ENCODE measurements around the gene SLC4A2.

Gene SLC4A2

DNA sequence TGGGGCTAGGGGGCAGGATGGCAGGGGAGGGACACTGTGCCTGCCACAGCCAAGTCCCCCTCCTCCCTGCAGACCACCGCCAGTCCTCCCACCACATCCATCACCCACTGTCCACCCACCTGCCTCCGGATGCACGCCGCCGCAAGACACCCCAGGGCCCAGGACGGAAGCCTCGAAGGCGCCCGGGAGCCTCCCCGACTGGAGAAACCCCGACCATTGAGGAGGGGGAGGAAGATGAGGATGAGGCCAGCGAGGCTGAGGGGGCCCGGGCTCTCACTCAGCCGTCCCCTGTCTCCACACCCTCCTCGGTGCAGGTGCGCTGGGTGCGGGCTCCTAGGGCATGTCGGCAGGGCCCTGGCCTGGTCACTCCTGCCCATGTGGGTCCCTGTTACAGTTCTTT, 5.1 kb downstream of the SLC4A2 start:
- DNase-seq (ENCODE audit: low read depth): no peak

DNA sequence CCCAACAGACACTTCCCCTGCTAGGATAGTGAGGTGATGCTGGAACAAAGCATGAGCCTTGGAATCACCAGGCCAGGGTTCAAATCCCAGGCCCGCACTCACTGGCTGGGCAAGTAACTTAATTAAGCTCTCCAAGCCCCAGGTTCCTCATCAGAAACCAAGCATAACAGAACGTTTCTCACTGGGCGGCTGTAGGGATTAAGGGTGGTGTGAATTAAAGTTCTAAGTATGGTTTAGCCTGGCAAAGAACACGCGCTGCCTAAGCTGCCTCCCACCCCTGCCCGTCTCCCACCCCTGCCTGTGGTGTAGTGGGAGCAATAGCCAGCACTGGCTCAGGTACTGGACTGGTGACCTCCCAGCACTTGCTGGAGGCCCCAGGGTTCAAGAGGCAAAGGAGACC, 5.6 kb downstream of the SLC4A2 start:
- DNase-seq (ENCODE audit: low read depth): no peak

DNA sequence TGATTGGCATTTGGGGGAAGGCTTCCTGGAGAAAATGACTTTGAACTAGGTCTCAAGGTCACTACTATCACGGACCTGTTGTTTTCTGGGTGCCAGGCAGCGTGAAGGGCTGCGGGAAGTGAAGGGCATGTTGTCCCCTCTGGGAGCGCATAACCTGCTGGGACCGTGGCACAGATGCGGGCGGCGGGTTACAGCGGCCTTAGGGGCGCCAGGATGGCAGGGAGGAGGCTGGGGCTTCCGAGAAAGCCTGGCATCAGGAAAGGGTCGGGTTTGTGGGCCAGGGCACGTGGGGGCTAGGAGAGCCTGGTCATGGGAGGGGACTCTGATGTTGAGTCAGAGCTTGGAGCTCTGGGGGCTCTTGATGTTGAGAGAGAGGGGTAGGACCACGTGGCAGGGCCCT, 6.1 kb downstream of the SLC4A2 start:
- DNase-seq (ENCODE audit: low read depth): no peak

DNA sequence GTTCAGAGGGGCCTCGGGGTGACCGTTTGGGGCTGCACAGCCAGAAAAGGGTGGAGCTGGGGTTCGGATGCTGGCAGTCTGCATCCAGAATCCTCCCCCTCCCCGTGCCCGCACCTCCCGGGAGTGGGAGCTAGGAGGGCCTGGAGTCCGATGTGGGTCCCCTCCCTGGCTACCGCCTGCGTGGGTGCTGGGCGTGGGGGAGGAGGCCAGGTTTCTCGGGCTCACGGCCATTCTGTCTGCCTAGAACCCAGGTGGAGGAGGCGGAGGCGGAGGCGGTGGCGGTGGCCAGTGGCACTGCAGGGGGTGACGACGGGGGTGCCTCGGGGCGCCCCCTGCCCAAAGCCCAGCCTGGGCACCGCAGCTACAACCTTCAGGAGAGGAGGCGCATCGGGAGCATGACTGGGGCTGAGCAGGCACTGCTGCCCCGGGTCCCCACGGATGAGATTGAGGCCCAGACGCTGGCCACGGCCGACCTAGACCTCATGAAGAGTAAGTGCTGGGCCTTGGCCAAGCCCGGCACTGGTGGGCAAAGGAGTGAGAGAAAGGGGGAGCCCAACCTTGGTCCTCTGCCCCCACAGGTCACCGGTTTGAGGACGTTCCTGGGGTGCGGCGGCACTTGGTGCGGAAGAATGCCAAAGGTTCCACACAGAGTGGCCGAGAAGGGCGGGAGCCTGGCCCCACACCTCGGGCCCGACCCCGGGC, 7.0 kb downstream of the SLC4A2 start:
- DNase-seq (ENCODE audit: low read depth): no peak

DNA sequence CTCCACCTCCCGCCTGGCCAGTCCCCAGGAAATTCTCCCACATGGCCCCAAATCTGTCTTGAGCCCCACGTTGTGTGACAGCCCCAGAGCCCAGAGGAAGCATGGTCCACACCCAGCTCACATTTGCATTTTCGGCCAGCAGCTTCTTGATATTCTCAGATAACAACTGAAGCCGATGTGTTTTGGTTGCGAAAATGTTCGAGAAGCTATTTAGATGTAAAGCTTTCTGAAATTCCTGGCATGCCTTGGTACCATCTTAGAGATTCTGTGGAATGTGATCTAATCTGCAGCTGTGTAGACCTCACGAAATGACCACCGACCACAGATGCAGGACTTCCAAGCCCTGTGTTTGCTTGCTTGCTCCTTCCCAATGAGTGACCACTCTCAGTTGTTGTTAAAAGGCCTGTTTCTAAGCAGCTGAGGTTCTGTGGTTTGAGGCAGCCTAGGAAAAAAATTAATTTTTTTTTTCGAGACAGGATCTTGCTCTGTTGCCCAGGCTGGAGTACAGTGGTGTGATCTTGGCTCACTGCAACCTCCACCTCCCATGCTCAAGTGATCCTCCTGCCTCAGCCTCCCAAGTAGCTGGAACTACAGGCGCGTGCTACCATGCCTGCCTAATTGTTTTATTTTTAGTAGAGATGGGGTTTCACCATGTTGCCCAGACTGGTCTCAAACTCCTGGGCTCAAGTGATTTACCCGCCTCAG, 8.8 kb downstream of the SLC4A2 start:
- DNase-seq (ENCODE audit: low read depth): no peak

DNA sequence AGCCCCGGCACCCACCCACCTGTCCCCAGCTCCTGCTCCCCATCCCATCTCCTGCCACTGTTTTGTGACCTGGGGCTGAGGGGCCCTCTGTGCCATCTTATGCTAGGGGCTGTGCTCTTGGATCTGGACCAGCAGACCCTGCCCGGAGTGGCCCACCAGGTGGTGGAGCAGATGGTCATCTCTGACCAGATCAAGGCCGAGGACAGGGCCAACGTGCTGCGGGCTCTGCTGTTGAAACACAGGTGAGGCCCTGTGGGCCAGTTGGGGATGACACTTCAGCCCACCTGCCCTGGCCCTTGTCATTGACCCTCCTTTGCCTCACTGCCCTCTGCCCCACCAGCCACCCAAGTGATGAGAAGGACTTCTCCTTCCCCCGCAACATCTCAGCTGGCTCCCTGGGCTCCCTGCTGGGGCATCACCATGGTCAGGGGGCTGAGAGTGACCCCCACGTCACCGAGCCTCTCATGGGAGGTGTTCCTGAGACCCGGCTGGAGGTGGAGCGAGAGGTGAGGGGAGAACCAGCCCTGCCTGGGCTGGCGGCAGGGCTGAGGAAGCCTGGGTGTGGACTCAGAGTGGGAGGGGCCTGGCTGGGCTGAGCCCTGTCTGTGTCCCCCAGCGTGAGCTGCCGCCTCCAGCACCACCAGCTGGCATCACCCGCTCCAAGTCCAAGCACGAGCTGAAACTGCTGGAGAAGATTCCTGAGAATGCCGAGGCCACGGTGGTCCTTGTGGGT, 10.6 kb downstream of the SLC4A2 start:
- no peak for DNase-seq (ENCODE audit: low read depth)

DNA sequence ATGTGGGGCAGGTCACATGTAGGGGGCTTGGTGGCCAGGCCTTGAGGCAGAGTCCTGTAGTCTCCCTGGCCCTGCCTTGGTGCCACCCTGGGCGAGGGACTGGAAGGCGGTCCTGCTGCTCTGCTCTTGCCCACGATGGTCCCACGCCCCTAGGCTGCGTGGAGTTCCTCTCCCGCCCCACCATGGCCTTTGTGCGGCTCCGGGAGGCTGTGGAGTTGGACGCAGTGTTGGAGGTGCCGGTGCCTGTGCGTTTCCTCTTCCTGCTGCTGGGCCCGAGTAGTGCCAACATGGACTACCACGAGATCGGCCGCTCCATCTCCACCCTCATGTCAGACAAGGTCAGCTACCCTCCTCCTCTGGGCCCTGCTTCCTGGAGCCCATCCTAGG, 11.2 kb downstream of the SLC4A2 start:
- no peak for DNase-seq (ENCODE audit: low read depth)

DNA sequence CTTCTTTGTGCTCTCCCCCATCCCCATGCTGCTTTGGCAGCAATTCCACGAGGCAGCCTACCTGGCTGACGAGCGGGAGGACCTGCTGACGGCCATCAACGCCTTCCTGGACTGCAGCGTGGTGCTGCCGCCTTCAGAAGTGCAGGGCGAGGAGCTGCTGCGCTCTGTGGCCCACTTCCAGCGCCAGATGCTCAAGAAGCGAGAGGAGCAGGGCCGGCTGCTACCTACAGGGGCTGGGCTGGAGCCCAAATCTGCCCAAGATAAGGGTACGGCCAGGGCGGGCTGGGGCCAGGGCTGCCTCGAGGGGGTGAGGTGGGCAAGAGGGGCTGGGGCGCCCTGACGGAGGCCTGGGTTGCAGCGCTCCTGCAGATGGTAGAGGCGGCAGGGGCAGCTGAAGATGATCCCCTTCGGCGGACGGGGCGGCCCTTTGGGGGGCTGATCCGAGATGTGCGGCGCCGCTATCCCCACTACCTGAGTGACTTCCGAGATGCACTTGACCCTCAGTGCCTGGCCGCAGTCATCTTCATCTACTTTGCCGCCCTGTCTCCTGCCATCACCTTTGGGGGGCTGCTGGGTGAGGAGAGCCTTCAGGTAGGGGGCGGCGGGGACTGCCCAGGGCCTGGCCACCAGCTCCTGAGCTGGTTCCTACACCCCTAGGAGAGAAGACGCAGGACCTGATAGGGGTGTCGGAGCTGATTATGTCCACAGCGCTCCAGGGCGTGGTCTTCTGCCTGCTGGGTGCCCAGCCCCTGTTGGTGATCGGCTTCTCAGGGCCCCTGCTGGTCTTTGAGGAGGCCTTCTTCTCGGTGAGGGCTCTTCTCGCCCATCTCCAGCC, 11.9 kb downstream of the SLC4A2 start:
- no peak for DNase-seq (ENCODE audit: low read depth)

DNA sequence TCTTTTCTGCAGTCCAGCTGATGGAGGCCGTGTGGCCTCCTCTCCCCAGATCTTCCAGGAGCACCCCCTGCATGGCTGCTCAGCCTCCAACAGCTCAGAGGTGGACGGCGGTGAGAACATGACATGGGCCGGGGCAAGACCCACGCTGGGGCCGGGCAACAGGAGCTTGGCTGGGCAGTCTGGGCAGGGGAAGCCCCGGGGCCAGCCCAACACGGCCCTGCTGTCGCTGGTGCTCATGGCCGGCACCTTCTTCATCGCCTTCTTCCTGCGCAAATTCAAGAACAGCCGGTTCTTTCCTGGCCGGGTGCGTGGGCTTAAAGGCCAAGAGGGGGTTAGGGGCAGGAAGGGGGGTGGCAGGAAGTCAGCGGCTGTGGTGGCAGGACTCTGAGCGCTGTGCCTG, 14.6 kb downstream of the SLC4A2 start:
- DNase-seq (ENCODE audit: low read depth): no peak

DNA sequence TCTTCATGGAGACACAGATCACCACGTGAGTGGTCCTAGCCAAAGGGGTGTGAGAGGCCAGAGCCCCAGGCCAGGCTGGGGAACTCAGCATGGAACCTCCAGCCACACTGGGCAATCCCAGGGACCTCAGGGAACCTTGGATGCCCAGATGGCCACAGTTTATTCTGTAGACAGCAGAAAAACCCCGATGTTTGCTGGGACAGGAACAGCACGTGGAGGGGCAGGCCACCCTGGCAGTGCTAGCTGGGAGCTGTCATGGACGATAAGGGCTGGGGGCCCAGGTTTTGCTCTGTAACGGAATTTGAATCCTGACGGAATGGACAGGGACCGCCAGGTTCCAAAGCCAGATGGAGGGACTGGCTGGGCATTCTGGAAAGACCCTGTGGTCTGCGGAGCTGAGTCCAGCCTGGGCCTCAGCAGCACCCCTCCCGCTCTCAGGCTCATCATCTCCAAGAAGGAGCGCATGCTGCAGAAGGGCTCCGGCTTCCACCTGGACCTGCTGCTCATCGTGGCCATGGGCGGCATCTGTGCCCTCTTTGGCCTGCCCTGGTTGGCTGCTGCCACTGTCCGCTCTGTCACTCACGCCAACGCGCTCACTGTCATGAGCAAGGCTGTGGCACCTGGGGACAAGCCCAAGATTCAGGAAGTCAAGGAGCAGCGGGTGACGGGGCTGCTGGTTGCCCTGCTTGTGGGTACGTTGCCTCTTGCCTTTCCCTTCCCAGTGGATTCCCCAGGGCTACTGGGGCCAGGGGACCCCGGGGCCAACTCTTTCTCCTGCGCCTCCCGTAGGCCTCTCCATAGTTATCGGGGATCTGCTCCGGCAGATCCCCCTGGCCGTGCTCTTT, 15.7 kb downstream of the SLC4A2 start:
- DNase-seq (ENCODE audit: low read depth): no peak

DNA sequence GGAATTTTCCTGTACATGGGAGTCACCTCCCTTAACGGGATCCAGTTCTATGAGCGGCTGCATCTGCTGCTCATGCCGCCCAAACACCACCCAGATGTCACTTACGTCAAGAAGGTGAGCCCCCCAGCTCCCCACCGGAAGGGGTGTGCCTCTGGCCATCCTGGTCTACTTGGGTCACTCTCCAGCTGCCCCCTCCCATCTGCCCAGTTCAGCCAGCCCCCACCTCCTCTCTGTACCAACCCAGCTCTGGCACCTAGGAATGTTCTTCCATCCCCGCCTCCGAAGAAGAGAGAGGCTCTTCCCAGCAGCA, 16.2 kb downstream of the SLC4A2 start:
- DNase-seq (ENCODE audit: low read depth): no peak

DNA sequence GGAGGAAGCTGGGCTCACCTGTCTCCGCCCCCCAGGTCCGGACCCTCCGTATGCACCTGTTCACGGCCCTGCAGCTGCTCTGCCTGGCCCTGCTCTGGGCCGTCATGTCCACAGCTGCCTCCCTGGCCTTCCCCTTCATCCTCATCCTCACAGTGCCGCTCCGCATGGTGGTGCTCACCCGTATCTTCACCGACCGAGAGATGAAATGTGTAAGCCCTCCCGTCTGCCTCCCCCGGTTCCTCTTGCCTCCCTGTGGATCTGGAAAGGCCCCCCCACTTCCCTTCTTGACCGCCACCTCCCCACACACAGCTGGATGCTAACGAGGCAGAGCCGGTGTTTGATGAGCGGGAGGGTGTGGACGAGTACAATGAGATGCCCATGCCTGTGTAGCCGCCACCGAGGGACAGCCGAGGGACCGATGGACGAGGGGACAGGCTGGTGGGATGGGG, 16.6 kb downstream of the SLC4A2 start:
- no peak for DNase-seq (ENCODE audit: low read depth)

DNA sequence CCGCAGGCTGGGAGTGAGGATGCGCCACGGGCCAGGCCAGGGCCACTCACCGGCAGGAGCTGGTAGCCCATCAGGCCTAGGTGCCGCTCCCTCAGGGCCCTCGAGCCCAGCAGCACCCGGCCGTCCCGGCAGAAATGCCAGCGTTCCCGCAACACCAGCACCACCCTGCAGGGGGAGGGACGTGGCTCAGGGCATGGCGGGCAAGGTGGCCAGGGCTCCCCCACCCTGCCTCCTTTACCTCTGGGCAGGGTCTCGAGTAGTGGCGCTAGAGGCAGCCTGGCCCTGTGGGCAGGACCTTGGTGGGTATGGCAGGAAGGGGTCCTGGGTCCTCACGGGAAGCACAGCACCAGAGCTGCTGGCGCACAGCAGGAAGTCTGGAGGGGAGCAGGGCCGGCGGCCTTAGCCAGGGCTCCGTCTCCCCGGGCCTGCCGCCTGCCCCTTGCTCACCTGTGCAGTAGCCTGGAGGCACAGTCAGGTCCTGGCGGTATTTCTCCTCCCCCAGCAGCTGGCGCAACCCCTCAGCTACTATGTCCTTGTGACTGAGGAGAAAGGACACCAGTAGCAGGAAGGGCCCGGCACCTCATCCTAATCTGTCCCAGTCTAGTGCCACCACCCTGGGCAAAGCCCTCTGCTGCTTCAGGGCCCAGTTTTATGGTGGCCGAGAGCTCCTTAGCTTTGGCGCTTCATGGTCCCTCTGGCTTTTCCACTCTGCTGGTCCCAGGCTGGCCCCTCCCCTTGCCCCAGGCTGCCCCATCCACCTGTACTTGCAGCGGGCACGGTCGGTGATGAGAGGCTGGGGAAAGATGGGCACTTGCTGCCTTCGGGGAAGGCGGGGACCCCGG, 17.7 kb downstream of the SLC4A2 start:
- DNase-seq (ENCODE audit: low read depth): no peak

DNA sequence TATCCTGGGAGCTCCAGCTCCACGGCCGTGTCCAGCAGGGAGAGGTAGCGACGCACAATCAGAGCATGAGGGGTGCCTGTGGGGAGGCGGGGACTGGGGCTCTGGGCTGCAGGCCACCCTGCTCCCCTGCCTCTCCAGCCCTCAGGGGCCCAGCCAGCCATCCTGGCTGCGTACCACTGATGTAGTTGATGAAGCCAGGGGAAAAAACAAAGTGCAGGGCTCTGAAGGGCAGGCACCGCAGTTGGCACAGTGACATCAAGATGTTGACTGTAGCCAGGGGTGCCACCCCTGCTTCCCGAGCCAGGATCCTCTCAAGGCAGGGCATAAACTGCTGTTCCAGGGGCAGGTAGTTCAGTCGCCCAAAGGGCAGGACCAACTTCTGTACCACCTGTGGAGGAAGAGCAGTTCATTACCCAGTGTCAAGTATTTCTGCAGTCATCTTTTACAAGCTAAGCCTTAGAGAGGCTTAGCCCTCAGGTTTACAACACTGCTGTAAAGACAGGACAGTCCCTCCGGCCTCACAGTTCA, 18.4 kb downstream of the SLC4A2 start:
- no peak for DNase-seq (ENCODE audit: low read depth)

DNA sequence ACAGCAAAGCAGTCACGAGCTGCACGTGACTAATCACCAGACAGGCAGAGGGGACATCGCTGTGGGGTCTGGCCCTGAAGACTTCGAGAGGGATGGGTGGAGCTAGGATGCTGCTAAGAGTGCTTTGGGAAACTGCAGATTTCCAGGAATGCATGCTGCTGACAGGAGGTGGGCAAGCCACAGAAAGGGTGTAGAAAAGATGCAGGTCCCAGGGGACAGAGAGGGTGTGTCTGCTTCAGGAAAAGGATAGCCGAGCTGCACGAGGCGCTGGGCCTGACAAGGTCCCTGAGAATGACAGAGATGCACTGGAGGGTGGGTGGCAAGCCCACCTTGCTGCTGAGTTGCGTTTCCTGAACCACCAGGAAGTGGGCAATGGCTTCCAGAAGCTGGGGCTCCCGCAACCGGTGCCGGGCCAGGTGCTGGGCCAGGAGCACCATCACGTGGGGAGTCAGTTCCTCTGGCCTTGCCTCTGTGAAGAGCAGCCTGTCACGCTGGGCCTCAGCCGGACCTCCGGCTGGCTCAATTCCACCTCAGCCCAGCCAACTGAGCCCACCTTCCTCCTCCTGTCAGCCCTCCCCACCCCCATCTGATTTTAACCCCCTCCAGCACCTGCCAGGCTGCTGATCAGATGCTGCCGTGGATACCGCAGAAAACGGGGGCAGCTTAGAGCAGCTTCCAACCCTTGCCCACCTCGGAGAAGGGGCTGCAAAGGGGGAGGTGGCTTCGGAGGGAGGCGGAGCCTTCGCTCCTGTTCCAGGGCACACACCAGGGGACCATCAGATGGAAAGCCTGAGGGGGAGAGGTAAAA, 19.0 kb downstream of the SLC4A2 start:
- no peak for DNase-seq (ENCODE audit: low read depth)

DNA sequence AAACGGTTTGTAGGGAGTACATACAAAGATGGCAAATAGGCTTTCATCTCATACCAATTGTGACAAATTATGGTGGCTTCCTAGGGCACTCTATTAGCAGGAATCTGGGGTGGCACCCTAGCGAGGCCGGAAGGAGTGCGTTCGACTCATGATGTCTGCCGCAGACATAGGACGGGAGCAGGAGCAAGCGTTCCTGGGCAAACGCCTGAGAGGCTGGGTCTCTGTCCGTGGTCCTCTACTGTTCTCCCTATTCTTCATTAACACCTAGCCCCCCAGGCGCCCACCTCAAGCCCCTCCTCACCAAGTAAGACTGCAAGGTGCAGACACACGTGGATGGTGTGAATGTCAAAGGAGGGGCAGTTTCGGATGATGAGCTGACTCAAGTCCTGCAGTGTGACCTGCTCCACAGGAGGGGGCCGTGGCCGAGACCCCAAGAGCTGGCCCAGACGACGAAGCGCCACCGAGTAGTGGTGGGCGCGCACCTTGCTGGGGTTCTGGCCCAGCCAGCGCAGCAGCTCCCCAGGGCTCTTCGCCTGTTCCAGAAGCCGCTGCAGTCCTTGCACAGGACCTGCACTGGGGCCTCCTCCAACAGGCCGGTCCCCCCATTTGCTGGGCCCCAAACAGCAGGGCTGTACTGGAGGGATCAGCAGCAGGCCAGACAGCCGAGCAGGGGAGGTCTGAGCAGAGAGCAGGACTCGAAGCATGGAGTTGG, 20.0 kb downstream of the SLC4A2 start:
- no peak for DNase-seq (ENCODE audit: low read depth)

DNA sequence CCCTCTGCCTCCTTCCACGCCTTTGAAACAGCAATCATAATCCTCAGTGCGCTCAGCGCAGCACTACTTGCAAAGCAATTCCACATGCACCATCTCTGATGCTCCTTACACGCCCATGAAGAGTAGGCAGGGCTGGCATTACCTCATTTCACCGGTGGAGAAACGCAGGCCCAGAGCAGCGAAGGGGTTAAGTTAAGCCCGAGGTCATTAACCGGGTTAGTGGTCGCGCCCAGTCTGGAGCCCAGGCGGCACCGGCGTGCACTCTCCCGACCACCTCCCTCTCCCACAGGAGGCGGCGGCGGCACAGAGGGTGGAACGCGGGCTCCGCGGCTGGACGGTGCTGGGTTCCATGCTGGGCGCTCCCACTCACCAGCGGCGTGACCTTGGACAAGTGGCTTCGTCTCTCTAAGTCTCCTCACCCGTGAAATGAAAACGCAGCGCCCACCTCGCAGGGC, 20.7 kb downstream of the SLC4A2 start:
- DNase-seq (ENCODE audit: low read depth): no peak

DNA sequence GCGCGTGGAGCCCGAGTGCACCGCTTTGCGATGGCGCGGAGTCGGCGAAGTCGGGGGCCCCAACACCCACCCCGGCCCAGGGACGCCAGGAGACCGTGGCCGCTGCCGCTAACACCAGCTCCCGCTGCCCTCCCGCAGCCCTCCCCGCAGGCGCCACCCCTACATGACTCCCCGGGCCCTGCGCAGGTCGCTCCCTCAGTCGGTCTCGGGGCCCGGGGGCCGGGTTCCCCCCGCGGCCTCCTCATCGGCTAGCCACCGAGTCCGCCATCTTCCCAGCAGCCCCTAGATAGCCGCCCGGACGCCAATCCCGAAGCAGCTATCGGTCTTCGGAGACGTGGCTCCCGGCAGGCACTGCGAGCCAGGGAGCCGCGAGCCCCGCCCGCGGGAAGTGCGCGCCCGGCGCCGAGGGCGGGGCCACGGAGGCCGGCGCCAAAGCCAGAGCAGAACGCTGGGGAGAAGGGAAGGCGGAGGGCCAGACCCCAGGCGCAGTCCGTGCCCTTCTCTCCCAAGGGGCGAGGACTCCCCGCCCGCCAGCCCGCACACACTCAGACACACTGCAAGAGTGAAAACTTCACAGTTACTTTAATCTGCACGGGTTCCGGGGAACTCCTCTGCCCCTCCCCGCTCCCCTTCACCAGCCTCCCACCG, 21.3 kb downstream of the SLC4A2 start, which contains the start of gene FASTK:
Gene FASTK, minus strand, starts transcription at position 288 of the 648 bp plus-strand sequence. Its CDS starts 43 bp downstream, at position 245.
- DNase-seq (ENCODE audit: low read depth): no peak
